ENCODE data around the gene P2RY4. TPM values are rescaled to one million over a fixed set of nuclear protein-coding genes. Genes with fewer than 3 reads are reported as not detected.
A peak's percentile ranks its signal among the peaks of the same experiment; 100 is the strongest.

P2RY4 gene
- under 1 TPM in 2 of 4 donors, not detected in 2; 0.28 to 0.79 TPM for total RNA-seq

- TF ChIP-seq CTCF (IDR thresholded peaks at IDR 0.05): no peak
- ATAC-seq (ENCODE audit: low FRiP score): no peak
- no peak for DNase-seq (ENCODE audit: low spot score)
These were observed at the start of gene P2RY4 for GRCh38 chrX:70260104-70260503. Gene P2RY4, minus strand, starts transcription at chrX:70260204. Its CDS starts 580 bp downstream, at chrX:70259624.

GRCh38 chrX:70301716-70302115 lies 41.7 kb upstream of the P2RY4 start:
- no peak for TF ChIP-seq CTCF (IDR thresholded peaks at IDR 0.05)
- no peak for ATAC-seq (ENCODE audit: low FRiP score)
- no peak for DNase-seq (ENCODE audit: low spot score)

- ATAC-seq (ENCODE audit: low FRiP score) (no peak), DNase-seq (ENCODE audit: low spot score) (no peak)
- TF ChIP-seq CTCF (IDR thresholded peaks at IDR 0.05): no peak
These were observed 33.6 kb upstream of the P2RY4 start for GRCh38 chrX:70293621-70294020.

GRCh38 chrX:70292788-70293187 lies 32.8 kb upstream of the P2RY4 start:
- no peak for TF ChIP-seq CTCF (IDR thresholded peaks at IDR 0.05)
- ATAC-seq (ENCODE audit: low FRiP score) (no peak), DNase-seq (ENCODE audit: low spot score) (no peak)

GRCh38 chrX:70289793-70290770 lies 30.1 kb upstream of the P2RY4 start, which contains the start of the genes KIF4A and PDZD11:
Gene KIF4A, plus strand, starts transcription at chrX:70290104. Its CDS starts 355 bp downstream, at chrX:70290459.
Gene PDZD11, minus strand, starts transcription at chrX:70289927. Its CDS starts 586 bp downstream, at chrX:70289341.
- DNase-seq (ENCODE audit: low spot score): peak; percentile 34
- no peak for TF ChIP-seq CTCF (IDR thresholded peaks at IDR 0.05)
- peak; percentile 93 for ATAC-seq (ENCODE audit: low FRiP score)

- DNase-seq (ENCODE audit: low spot score): no peak
- no peak for ATAC-seq (ENCODE audit: low FRiP score)
- TF ChIP-seq CTCF (IDR thresholded peaks at IDR 0.05): no peak
These were observed 29.3 kb upstream of the P2RY4 start for GRCh38 chrX:70289168-70289792.

All from omental fat pad (tissue), 4 donors.